SU-DHL-6 (cell line): ENCODE results near the gene SBNO2.

Experiments used
- H2AFZ ChIP-seq: fragments of 200-600 bp; sonication (generic); 2 replicates; pipeline ENCODE4 v1.6.1; 2014; ENCODE audit warnings: low read depth, mild to moderate bottlenecking, moderate library complexity, mixed read lengths, antibody characterized with exemption, low read length; ENCODE audit not compliant: severe bottlenecking
- H3F3A ChIP-seq: fragments of 200-600 bp; shearing (Covaris generic); 2 replicates; pipeline ENCODE4 v1.6.0; 2016; ENCODE audit warnings: antibody characterized with exemption, mild to moderate bottlenecking; ENCODE audit not compliant: insufficient read depth
- H3K27ac ChIP-seq: fragments of 200-600 bp; sonication (generic); 2 replicates; pipeline ENCODE4 v1.5.1; 2016; ENCODE audit warnings: low read depth, mild to moderate bottlenecking, low read length, moderate library complexity, mixed read lengths
- H3K27me3 ChIP-seq: fragments of 200-600 bp; sonication (generic), shearing (Covaris generic); 2 replicates; pipeline ENCODE4 v1.6.0; 2014; ENCODE audit warnings: mild to moderate bottlenecking, low read length
- H3K36me3 ChIP-seq: fragments of 200-600 bp; sonication (generic); 2 replicates; pipeline ENCODE4 v1.6.1; 2014; ENCODE audit warnings: mild to moderate bottlenecking, low read length, mixed read lengths
- H3K4me2 ChIP-seq: fragments of 300-600, 200-600 bp; shearing (Covaris generic), sonication (generic); 2 replicates; pipeline ENCODE4 v1.6.0; 2014; ENCODE audit warnings: low read length, low read depth, mild to moderate bottlenecking; ENCODE audit not compliant: poor library complexity, severe bottlenecking
- H3K4me3 ChIP-seq: fragments of 200-600 bp; sonication (generic); 2 replicates; pipeline ENCODE4 v1.5.1; 2014; ENCODE audit warnings: antibody characterized with exemption, low read length, mild to moderate bottlenecking, mixed read lengths; ENCODE audit not compliant: insufficient read depth, poor library complexity, severe bottlenecking
- H3K79me2 ChIP-seq: fragments of 200-600 bp; sonication (generic); 2 replicates; pipeline ENCODE4 v1.6.1; 2014; ENCODE audit warnings: mild to moderate bottlenecking, low read length, moderate library complexity; ENCODE audit not compliant: insufficient read depth
- H3K9ac ChIP-seq: fragments of 200-600 bp; sonication (generic); 2 replicates; pipeline ENCODE4 v1.7.0; 2014; ENCODE audit warnings: mild to moderate bottlenecking, low read length
- H3K9me2 ChIP-seq: fragments of 200-600 bp; sonication (generic); replicated peaks from 2 replicates; pipeline ENCODE4 v1.6.1; 2014; ENCODE audit warnings: low read length; ENCODE audit not compliant: insufficient read depth
- H3K9me3 ChIP-seq: fragments of 200-600 bp; sonication (generic); 2 replicates; pipeline ENCODE4 v1.6.1; 2014; ENCODE audit warnings: low read length, mixed read lengths; ENCODE audit not compliant: insufficient read depth
- H4K20me1 ChIP-seq: fragments of 200-600 bp; sonication (generic); 2 replicates; pipeline ENCODE4 v1.6.1; 2014; ENCODE audit warnings: low read depth, mild to moderate bottlenecking, antibody characterized with exemption, low read length, moderate library complexity, mixed read lengths
- EZH2phosphoT487 ChIP-seq: fragments of 200-600 bp; sonication (generic), shearing (Covaris generic); conservative IDR thresholded peaks from 2 replicates; pipeline ENCODE4 v1.6.1; 2018; ENCODE audit warnings: mild to moderate bottlenecking, antibody characterized with exemption, low read length, moderate library complexity, mixed read lengths
- TF ChIP-seq, protein P1 (sequence below): fragments of 200-600 bp; sonication (generic); IDR thresholded peaks from one replicate; pipeline ENCODE4 v1.5.1; 2017; ENCODE audit warnings: antibody characterized with exemption, mild to moderate bottlenecking, low read length, moderate library complexity; ENCODE audit not compliant: insufficient read depth, poor library complexity, severe bottlenecking

The SBNO2 gene

GRCh38 chr19:1102407-1103131 lies 71.5 kb downstream of the SBNO2 start:
- no peaks in the 10 kb centered on the region for H3K9me2 ChIP-seq
- TF ChIP-seq, protein P1, sequence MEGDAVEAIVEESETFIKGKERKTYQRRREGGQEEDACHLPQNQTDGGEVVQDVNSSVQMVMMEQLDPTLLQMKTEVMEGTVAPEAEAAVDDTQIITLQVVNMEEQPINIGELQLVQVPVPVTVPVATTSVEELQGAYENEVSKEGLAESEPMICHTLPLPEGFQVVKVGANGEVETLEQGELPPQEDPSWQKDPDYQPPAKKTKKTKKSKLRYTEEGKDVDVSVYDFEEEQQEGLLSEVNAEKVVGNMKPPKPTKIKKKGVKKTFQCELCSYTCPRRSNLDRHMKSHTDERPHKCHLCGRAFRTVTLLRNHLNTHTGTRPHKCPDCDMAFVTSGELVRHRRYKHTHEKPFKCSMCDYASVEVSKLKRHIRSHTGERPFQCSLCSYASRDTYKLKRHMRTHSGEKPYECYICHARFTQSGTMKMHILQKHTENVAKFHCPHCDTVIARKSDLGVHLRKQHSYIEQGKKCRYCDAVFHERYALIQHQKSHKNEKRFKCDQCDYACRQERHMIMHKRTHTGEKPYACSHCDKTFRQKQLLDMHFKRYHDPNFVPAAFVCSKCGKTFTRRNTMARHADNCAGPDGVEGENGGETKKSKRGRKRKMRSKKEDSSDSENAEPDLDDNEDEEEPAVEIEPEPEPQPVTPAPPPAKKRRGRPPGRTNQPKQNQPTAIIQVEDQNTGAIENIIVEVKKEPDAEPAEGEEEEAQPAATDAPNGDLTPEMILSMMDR: no peak
- no peak for TF ChIP-seq EZH2phosphoT487
- peaks cover 3% of the 10 kb centered on the region; the same call in 1 of the 2 replicates for H3F3A ChIP-seq
- no peaks in the 10 kb centered on the region for H3K79me2 ChIP-seq
- H4K20me1 ChIP-seq: no peaks in the 10 kb centered on the region
- H3K9ac ChIP-seq: no peak overlapping the region
- no peaks in the 10 kb centered on the region for H3K36me3 ChIP-seq
- no peak overlapping the region for H3K4me2 ChIP-seq
- no peak overlapping the region for H2AFZ ChIP-seq
- no peak overlapping the region for H3K27ac ChIP-seq
- H3K27me3 ChIP-seq: no peaks in the 10 kb centered on the region
- H3K9me3 ChIP-seq: no peaks in the 10 kb centered on the region
- H3K4me3 ChIP-seq: no peak overlapping the region

GRCh38 chr19:1101337-1101698 lies 72.8 kb downstream of the SBNO2 start:
- Histone ChIP-seq H4K20me1 (no peaks in the 10 kb centered on the region), H3K27me3 (no peaks in the 10 kb centered on the region), H3K79me2 (no peaks in the 10 kb centered on the region), H2AFZ (no peak overlapping the region), H3F3A (0 out of 2 replicates have a peak, but pooled peaks cover 3% of the 10 kb centered on the region), H3K4me3 (no peak overlapping the region), H3K4me2 (no peak overlapping the region), H3K9me2 (no peaks in the 10 kb centered on the region), H3K9ac (no peak overlapping the region), H3K9me3 (no peaks in the 10 kb centered on the region), H3K36me3 (no peaks in the 10 kb centered on the region), H3K27ac (no peak overlapping the region)
- TF ChIP-seq, protein P1: no peak
- no peak for TF ChIP-seq EZH2phosphoT487

- Histone ChIP-seq H3F3A (0 out of 2 replicates have a peak, but pooled peaks cover 3% of the 10 kb centered on the region), H2AFZ (no peak overlapping the region), H3K4me2 (no peak overlapping the region), H3K79me2 (peaks cover 17% of the 10 kb centered on the region), H3K9me3 (no peaks in the 10 kb centered on the region), H3K27me3 (no peaks in the 10 kb centered on the region), H4K20me1 (no peaks in the 10 kb centered on the region), H3K9me2 (no peaks in the 10 kb centered on the region), H3K4me3 (no peak overlapping the region), H3K36me3 (no peaks in the 10 kb centered on the region), H3K9ac (no peak overlapping the region), H3K27ac (no peak overlapping the region)
- TF ChIP-seq, protein P1: no peak
- TF ChIP-seq EZH2phosphoT487: no peak
These were observed 75.7 kb downstream of the SBNO2 start for GRCh38 chr19:1098177-1099051.
